Loucy (cell line): ENCODE measurements around the gene PARP3.
"Not testable (repeated sequence)": the region's sequence is repeated elsewhere in the genome, so short reads cannot be mapped to it uniquely, and the experiment has no call there.

ENCODE experiments used
- H2AFZ ChIP-seq: fragments of 200-600 bp; sonication (generic); 2 replicates; pipeline ENCODE4 v1.6.0; 2016; ENCODE audit warnings: antibody characterized with exemption, mild to moderate bottlenecking, low read length, moderate library complexity
- H3F3A ChIP-seq: fragments of 200-600 bp; 2 replicates; pipeline ENCODE4 v1.6.0; 2016; ENCODE audit warnings: antibody characterized with exemption, low read depth, mild to moderate bottlenecking
- H3K27me3 ChIP-seq: fragments of 200-600 bp; sonication (generic); 2 replicates; pipeline ENCODE4 v1.6.1; 2014; ENCODE audit warnings: low read length, mild to moderate bottlenecking; ENCODE audit not compliant: insufficient read depth, poor library complexity, severe bottlenecking
- H3K36me3 ChIP-seq: fragments of 200-600 bp; sonication (generic); 2 replicates; pipeline ENCODE4 v1.6.1; 2016; ENCODE audit warnings: low read length; ENCODE audit not compliant: insufficient read depth
- H3K4me1 ChIP-seq: fragments of 200-600 bp; sonication (generic); 2 replicates; pipeline ENCODE4 v1.5.1; 2014; ENCODE audit warnings: low read length, mild to moderate bottlenecking; ENCODE audit not compliant: insufficient read depth, poor library complexity, severe bottlenecking
- H3K4me2 ChIP-seq: fragments of 200-600 bp; sonication (generic); 2 replicates; pipeline ENCODE4 v1.6.0; 2014; ENCODE audit warnings: antibody characterized with exemption, low read length, low read depth, mild to moderate bottlenecking; ENCODE audit not compliant: poor library complexity, severe bottlenecking
- H3K4me3 ChIP-seq: fragments of 200-600 bp; sonication (generic); 2 replicates; pipeline ENCODE4 v1.5.1; 2014; ENCODE audit warnings: low read length, mild to moderate bottlenecking, mixed read lengths; ENCODE audit not compliant: poor library complexity, severe bottlenecking
- H3K79me2 ChIP-seq: fragments of 200-600 bp; sonication (generic); 2 replicates; pipeline ENCODE4 v1.6.1; 2014; ENCODE audit warnings: low read length; ENCODE audit not compliant: insufficient read depth
- H3K9ac ChIP-seq: fragments of 200-600 bp; sonication (generic); 2 replicates; pipeline ENCODE4 v1.6.0; 2014; ENCODE audit warnings: mild to moderate bottlenecking, low read depth, low read length, moderate library complexity; ENCODE audit not compliant: poor library complexity, severe bottlenecking
- H3K9me2 ChIP-seq: fragments of 200-600 bp; sonication (generic); replicated peaks from 2 replicates; pipeline ENCODE4 v1.6.1; 2016; ENCODE audit warnings: low read depth, low read length, mixed read lengths
- H3K9me3 ChIP-seq: fragments of 200-600 bp; sonication (generic); 2 replicates; pipeline ENCODE4 v1.6.1; 2014; ENCODE audit warnings: mild to moderate bottlenecking, antibody characterized with exemption, low read length, low read depth; ENCODE audit not compliant: insufficient read depth
- H4K20me1 ChIP-seq: fragments of 200-600 bp; sonication (generic); 2 replicates; pipeline ENCODE4 v1.6.0; 2014; ENCODE audit warnings: antibody characterized with exemption, low read length, mild to moderate bottlenecking; ENCODE audit not compliant: insufficient read depth, poor library complexity, severe bottlenecking
- EZH2phosphoT487 ChIP-seq: fragments of 200-600 bp; IDR thresholded peaks from 2 replicates; pipeline ENCODE4 v1.6.1; 2018; ENCODE audit warnings: antibody characterized with exemption, mild to moderate bottlenecking, moderate library complexity, borderline replicate concordance
- TF ChIP-seq, protein P1 (sequence below): fragments of 200-600 bp; sonication (generic); conservative IDR thresholded peaks from 2 replicates; pipeline ENCODE4 v1.5.1; 2014; ENCODE audit warnings: mild to moderate bottlenecking, antibody characterized with exemption, low read length

PARP3 gene

DNA sequence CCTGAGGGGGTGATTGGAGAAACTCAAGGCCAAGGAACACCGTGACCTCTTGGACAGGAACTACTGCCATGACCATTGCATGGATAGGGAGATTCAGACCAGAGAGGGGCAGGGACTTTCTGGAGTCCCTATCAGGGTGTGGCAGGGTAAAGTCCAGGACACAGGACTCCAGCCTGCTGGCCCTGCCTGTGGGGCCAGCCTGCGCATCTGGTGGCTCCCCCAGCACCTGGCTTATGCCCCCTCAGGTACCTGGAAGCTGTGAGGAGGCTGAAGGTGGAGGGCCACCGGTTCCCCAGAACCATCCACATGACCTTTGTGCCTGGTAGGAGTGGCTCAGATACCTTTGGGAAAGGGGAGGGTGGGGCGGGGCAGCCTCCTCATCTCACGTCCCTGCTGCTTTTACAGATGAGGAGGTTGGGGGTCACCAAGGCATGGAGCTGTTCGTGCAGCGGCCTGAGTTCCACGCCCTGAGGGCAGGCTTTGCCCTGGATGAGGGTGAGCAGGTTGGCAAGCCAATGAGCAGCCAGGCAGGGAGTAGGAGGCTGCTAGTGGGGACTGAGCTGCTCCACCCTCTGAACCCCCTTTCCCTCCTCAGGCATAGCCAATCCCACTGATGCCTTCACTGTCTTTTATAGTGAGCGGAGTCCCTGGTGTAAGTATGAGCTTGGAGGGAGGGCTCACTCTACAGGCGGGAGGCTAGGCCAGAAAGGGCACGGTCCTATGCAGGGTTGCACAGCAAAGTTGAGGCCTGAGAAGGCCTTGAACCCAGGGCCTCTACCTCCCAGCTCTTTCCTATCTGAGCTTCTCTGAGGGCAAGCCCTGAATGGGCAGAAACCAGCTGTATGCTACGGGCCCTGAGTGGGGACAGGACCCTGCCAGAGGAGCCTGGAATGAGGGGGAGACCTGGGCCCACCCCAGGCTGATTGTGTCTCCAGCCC lies 44.1 kb downstream of the PARP3 start:
- no peak overlapping the region for H2AFZ ChIP-seq

DNA sequence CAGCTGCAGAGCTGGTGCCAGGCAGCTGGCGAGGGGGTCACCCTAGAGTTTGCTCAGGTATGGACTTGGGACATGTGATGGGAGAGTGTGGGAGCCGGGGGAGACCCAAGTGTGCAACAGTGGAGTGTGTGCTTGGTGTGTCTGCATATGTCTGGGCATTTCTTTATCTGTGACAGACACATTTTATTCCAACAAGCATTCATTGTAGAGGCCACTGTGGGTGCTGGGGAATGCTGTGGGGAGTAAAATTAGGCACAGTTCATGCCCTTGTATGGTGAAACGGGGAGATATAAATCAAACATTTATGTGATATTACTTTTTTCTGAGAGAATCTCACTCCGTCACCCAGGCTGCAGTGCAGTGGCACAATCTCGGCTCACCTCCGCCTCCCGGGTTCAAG lies 45.4 kb downstream of the PARP3 start:
- Histone ChIP-seq H3K36me3 (peaks cover 9% of the 10 kb centered on the region; the same call in 1 of the 2 replicates), H2AFZ (no peak overlapping the region), H3K79me2 (peaks cover 20% of the 10 kb centered on the region), H3K9me3 (no peaks in the 10 kb centered on the region), H3K9me2 (no peaks in the 10 kb centered on the region), H3K4me3 (no peak overlapping the region), H3K4me1 (peaks cover 21% of the 10 kb centered on the region), H3K4me2 (no peak overlapping the region), H3K27me3 (no peaks in the 10 kb centered on the region), H3K9ac (no peak overlapping the region), H3F3A (peaks cover 4% of the 10 kb centered on the region), H4K20me1 (peaks cover 14% of the 10 kb centered on the region)
- no peak for TF ChIP-seq EZH2phosphoT487
- TF ChIP-seq, protein P1, sequence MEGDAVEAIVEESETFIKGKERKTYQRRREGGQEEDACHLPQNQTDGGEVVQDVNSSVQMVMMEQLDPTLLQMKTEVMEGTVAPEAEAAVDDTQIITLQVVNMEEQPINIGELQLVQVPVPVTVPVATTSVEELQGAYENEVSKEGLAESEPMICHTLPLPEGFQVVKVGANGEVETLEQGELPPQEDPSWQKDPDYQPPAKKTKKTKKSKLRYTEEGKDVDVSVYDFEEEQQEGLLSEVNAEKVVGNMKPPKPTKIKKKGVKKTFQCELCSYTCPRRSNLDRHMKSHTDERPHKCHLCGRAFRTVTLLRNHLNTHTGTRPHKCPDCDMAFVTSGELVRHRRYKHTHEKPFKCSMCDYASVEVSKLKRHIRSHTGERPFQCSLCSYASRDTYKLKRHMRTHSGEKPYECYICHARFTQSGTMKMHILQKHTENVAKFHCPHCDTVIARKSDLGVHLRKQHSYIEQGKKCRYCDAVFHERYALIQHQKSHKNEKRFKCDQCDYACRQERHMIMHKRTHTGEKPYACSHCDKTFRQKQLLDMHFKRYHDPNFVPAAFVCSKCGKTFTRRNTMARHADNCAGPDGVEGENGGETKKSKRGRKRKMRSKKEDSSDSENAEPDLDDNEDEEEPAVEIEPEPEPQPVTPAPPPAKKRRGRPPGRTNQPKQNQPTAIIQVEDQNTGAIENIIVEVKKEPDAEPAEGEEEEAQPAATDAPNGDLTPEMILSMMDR, result no peak

More for the DNA sequence above, 44.1 kb downstream of the PARP3 start:
- Histone ChIP-seq H3K79me2 (peaks cover 10% of the 10 kb centered on the region; the same call in 1 of the 2 replicates), H3K4me3 (no peak overlapping the region), H3K36me3 (no peaks in the 10 kb centered on the region), H3F3A (peaks cover 5% of the 10 kb centered on the region), H4K20me1 (peaks cover 1% of the 10 kb centered on the region), H3K9ac (no peak overlapping the region), H3K9me3 (no peaks in the 10 kb centered on the region), H3K4me1 (peaks cover 16% of the 10 kb centered on the region), H3K9me2 (no peaks in the 10 kb centered on the region), H3K4me2 (no peak overlapping the region), H3K27me3 (no peaks in the 10 kb centered on the region)
- TF ChIP-seq, protein P1, result no peak
- no peak for TF ChIP-seq EZH2phosphoT487

DNA sequence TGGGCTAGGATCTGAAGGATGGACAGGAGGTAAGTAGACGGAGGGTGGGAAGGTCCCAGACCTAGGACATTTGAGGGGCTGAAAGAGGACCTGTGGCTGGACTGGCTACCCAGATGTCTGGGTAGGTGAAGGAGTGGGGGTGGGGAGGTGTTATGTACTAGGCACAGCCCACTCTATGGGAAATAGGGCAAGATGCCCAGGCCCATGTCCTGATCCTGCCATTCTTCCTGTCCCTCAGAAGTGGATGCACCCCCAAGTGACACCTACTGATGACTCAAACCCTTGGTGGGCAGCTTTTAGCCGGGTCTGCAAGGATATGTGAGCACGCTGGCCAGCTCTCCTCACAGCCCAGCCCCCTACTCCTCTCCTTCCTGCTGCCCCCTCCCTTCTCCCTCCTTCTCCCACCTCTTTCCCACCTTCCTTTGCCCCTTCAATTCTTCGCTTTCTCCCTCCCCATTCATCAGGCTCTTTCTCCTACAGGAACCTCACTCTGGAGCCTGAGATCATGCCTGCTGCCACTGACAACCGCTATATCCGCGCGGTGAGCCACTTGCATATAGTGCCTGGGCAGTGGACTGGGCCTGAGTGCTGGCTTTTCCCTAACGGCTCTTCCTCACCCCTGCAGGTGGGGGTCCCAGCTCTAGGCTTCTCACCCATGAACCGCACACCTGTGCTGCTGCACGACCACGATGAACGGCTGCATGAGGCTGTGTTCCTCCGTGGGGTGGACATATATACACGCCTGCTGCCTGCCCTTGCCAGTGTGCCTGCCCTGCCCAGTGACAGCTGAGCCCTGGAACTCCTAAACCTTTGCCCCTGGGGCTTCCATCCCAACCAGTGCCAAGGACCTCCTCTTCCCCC lies 46.4 kb downstream of the PARP3 start:
- Histone ChIP-seq H3K9me3 (no peaks in the 10 kb centered on the region), H3K9ac (no peak overlapping the region), H3K9me2 (no peaks in the 10 kb centered on the region), H4K20me1 (peaks cover 22% of the 10 kb centered on the region), H3K4me2 (no peak overlapping the region), H3K79me2 (peaks cover 28% of the 10 kb centered on the region), H2AFZ (no peak overlapping the region), H3K4me3 (no peak overlapping the region), H3K27me3 (no peaks in the 10 kb centered on the region), H3K36me3 (peaks cover 12% of the 10 kb centered on the region; the same call in 1 of the 2 replicates), H3F3A (no peaks in the 10 kb centered on the region), H3K4me1 (peaks cover 21% of the 10 kb centered on the region)
- TF ChIP-seq, protein P1, result no peak
- TF ChIP-seq EZH2phosphoT487, result no peak

GRCh38 chr3:51990501-51990971 lies 48.4 kb downstream of the PARP3 start:
- H3K4me3 ChIP-seq, H3F3A ChIP-seq, H2AFZ ChIP-seq, H3K9me2 ChIP-seq, H3K27me3 ChIP-seq, H3K9ac ChIP-seq, H3K9me3 ChIP-seq, H3K4me2 ChIP-seq: not testable (repeated sequence)
- Histone ChIP-seq H3K79me2 (peaks cover 44% of the 10 kb centered on the region), H3K36me3 (peaks cover 28% of the 10 kb centered on the region; the same call in 1 of the 2 replicates), H4K20me1 (peaks cover 42% of the 10 kb centered on the region), H3K4me1 (peaks cover 25% of the 10 kb centered on the region)
